Breast epithelium (tissue), 3 donors: ENCODE results near the gene NEU1.
"Not testable (repeated sequence)": the region's sequence is repeated elsewhere in the genome, so short reads cannot be mapped to it uniquely, and the experiment has no call there.

Experiments
- CTCF ChIP-seq, 3 donors: fragments of 450-650 bp; IDR thresholded peaks; one replicate each; pipeline ENCODE4 v1.5.1; 2016 to 2017; ENCODE audit warnings: antibody characterized with exemption in 3 of 3, mild to moderate bottlenecking in 3 of 3, moderate library complexity in 3 of 3
- POLR2AphosphoS5 ChIP-seq, 3 donors: sonication (generic); formaldehyde crosslinking; IDR thresholded peaks; one replicate each; pipeline ENCODE4 v1.6.1; 2017; ENCODE audit warnings: antibody characterized with exemption in 3 of 3

DNA sequence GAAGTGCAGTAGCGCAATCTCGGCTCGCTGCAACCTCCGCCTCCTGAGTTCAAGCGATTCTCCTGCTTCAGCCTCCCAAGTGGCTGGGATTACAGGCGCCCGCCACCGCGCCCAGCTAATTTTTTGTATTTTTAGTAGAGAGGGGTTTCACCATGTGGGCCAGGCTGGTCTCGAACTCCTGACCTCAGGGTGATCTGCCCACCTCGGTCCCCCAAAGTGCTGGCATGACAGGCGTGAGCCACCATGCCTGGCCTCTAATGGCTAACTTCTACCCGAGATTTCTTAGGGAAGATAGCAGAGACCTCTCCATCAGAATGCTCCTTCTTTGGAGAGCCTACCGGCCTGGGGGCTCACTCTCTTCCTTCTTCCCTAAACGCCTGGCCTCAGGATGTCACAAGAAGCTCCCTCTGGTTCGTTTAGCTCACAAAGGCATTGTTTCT is 1.5 kb upstream of the NEU1 start:
- TF ChIP-seq CTCF, POLR2AphosphoS5 (IDR thresholded peaks at IDR 0.05): not testable (repeated sequence)
